HG02870 (cell line): ENCODE measurements around the gene ZNFX1.
"Not testable (repeated sequence)": the region's sequence is repeated elsewhere in the genome, so short reads cannot be mapped to it uniquely, and the experiment has no call there.

Experiments used
- ATAC-seq: cut with Tn5 transposase; IDR thresholded peaks from one replicate; pipeline ENCODE4 v1.9.1; 2021; ENCODE audit warnings: mild to moderate bottlenecking, moderate library complexity; ENCODE audit not compliant: unreplicated experiment

ZNFX1 gene

DNA sequence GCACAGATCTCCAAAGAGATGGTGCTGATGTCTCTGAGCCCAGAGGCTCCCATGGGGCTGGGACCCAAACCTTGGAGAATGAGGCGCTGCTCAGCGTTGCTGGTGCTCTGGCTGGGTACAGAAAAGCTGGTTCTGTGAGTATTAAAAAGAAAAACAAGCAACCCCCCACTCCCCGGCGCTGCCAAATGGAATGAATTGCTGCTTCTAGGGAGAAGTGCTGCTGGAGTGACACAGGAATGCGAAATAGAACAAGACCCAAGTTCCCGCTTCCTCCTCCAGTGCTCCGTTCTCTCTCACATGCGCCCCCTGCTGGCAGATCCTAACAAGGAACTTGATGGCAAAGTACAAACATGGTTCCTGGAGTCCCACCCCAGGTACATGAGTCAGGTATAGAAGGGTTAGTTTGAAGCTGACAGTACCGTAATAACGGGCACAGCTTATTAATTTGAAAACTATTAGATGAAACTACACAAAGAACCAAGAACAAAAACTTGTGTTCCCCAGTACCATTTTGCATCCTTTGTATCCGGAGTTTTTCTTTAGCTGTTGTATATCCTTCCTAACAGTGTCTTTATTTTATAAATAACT is 60.8 kb downstream of the ZNFX1 start:
- no peak for ATAC-seq

DNA sequence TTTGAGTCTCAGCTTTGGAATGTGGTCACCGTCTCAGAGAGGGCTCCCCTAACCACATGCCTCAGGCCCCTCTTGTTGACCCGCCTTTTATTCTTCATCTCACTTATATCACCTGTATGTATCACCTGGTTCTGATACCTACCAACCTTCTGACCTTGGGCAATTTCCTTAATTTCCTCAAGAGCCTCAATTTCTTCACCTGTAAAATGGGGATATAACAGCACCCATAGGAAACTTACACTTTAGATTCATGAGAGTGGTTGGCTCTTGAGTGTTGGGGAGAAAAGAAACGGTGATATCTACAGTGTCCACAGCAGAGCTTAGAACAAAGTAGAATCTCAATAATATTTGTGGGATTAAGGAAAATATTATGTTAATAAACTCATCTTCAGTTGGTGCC is 62.6 kb downstream of the ZNFX1 start:
- no peak for ATAC-seq

DNA sequence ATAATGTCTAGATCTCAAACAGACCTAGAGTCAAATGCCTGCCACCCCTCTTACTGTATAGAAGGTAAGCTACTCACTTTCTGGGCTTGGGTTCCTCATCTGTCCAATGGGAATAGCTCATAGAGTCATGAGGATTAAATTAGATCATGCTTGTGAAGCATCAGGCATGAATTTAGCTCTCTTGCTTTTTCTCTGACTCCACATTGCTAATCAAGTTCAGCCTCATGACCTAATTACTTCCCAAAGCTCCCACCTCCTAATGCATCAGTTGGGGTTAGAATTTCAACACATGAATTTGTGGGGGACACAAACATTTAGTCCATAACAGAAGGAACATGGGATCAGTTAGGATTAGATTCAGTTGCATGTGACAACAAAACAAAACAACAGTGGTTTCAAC is 63.3 kb downstream of the ZNFX1 start:
- no peak for ATAC-seq

DNA sequence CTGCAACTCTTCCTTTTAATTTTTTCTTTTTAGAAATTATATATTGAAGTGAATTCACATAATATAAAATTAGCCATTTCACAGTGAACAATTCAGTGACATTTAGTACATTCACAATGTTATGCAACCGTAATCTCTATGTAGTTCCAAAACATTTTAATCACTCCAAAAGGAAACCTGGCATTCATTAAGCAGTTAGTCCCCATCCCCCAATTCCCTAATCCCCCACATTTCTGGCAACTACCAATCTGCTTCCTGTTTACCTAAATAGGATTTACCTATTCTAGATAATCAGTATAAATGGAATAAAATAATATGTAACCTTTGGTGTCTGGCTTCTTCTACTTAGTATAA is 67.1 kb downstream of the ZNFX1 start:
- ATAC-seq: no peak

DNA sequence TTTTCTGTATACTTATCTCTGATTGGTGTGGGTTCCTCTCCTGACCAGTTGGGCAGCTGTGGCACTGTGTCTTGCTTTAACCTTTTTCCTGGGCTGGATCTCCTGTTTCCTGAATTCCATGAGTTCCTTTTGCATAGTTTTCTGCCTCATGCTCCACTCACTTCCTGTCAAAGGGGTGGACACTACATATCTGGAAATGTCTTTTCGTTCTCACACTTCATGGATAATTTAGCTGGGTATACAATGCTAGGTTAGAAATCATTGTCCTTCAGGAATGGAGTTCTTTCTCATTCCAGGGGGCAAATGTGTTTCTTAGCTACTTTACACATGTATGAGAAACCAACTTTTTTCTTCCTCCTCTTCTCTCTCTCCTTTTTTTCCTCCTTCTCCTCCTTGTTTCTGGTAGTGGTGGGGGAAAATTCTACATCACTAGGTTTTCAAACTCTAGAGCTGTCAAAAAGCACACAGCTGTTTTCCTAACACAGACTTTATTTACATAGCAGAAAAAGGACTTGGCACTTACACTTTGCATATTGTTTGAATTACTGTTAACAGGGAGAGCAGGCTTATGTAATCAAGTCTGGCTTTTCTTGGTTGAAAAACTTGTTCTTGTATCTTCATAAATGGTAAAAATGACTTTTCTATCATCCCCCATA is 67.6 kb downstream of the ZNFX1 start:
- no peak for ATAC-seq

DNA sequence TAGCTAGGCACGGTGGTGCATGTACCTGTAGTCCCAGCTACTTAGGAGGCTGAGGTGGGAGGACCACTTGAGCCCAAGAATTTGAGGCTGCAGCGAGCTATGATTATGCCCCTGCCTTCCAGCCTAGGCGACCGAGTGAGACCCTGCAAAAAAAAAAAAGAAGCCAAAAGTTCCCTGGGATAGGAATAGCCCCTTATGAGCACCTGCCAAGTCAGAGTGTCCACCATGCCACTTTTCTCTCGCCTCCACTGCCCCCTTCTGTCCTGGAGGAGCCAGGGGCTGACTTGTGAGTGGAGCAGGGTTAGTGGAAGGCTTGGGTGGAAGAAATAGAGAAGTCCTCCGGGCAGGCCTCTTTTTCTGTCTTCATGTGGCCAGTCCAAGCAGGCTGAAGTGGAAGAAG is 70.8 kb downstream of the ZNFX1 start:
- no peak for ATAC-seq

DNA sequence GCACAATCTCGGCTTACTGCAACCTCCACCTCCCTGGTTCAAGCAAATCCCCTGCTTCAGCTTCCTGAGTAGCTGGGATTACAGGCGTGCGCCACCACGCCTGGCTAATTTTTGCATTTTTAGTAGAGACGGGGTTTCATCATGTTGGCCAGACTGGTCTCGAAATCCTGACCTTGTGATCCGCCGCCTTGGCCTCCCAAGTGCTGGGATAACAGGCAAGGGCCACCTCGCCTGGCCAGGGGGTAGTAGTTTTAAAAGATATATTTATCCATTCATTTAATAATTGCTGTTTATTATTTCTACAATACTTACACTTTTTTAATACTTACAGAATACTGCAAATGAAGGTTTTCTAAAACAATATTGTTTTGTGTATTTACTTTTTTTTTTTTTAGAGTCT is 74.1 kb downstream of the ZNFX1 start:
- no peak for ATAC-seq

DNA sequence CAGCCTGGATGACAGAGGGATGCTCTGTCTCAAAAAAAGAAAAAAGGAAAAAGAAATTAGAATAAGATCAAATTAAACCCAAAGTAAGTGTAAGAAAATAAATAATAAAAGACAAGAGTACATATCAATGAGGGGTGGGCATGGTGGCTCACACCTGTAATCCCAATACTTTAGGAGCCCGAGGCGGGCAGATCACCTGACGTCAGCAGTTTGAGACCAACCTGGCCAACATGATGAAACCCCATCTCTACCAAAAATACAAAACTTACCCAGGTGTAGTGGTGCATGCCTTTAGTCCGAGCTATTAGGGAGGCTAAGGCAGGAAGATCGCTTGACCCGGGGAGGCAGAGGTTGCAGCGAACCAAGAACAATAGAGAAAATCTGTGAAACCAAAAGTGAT is 74.8 kb downstream of the ZNFX1 start:
- ATAC-seq: no peak

DNA sequence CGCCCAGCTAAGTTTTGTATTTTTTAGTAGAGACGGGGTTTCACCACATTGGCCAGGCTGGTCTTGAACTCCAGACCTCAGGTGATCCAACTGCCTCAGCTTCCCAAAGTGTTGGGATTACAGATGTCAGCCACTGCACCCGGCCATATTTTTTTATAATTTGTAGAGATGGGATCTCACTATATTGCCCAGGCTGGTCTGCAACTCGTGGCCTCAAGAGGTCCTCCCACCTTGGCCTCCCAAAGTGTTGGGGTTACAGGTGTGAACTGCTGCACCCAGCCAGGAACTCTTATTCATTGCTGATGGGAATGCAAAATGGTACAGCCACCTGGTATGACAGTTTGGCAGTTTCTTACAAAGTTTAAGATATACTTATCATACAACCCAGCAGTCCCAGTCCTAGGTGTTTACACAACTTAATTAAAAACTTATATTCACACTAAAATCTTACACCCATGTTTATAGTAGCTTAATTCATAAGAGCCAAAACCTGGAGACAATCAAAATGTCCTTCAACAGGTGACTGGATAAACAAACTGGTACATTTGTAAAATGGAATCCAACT is 78.0 kb downstream of the ZNFX1 start:
- no peak for ATAC-seq

DNA sequence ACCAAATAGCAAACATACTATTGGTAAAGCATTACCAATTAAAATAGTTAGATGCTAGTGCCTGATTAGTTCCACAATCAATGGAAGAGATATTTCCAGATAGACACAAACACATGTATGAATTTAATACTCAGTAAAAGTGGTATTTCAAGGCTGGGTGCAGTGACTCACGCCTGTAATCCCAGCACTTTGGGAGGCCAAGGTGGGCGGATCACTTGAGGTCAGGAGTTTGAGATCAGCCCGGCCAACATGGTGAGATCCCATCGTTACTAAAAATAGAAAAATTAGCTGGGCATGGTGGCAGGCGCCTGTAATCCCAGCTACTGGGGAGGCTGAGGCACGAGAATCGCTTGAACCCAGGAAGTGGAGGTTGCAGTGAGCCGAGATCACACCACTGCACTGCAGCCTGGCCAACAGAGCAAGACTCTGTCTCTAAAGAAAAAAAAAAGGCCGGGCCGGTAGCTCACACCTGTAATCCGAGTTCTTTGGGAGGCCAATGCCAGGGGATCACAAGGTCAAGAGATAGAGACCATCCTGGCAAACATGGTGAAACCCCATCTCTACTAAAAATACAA is 84.8 kb downstream of the ZNFX1 start:
- ATAC-seq: not testable (repeated sequence)
